ENCODE results near the gene FBXO48. TPM values are rescaled to one million over a fixed set of nuclear protein-coding genes. Genes with fewer than 3 reads are reported as not detected.

FBXO48 gene
- polyA plus RNA-seq, 1 of the 3 experiments (the other 2 are of a cell fraction): 0.30 TPM

DNA sequence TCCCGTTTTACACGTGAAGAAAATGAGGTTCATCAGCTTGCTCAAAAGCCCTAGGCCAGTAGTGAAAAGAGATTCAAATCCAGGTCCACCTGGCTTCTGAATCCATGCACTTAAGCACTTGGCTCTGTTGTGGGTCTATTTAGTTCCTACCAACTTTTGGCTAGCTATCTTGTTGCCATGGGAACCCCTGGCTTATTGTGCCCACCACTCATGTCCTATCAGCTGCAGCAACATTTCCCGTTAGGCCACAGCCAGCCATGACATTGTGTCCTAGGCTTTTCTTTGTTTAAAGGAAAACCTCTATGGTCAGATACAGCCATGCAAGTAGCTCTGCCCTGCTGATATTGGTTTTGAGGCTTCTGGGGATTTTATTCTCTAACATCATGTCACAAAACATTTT lies 52.2 kb downstream of the FBXO48 start:
- ChIA-PET POLR2A (no interaction called here), CTCF (interaction anchor here (1.3 kb wide), 1 partner anchor 27 kb away, joined by 6 read pairs; no protein-coding TSS in a partner anchor)
- Histone ChIP-seq H4K20me1 (ENCODE audit: insufficient read depth) (no peaks in the 10 kb centered on the region), H3K4me1 (ENCODE audit: control insufficient read depth in 1 of 2, insufficient read depth in 2 of 2, low read depth in 1 of 2, low read length in 1 of 2) (no peaks in the 10 kb centered on the region; a peak in 1 of 4 replicates), H3K9me2 (no peaks in the 10 kb centered on the region), H3K27ac (ENCODE audit: low read depth in 2 of 2, low read length in 1 of 2) (no peak overlapping the region), H3K4me2 (no peak overlapping the region), H3K27me3 (ENCODE audit: insufficient read depth) (no peaks in the 10 kb centered on the region; the same call in 1 of the 2 replicates), H2AFZ (ENCODE audit: low read depth) (no peak overlapping the region), H3F3A (replicated peaks; ENCODE audit: insufficient read depth) (no peaks in the 10 kb centered on the region), H3K79me2 (ENCODE audit: insufficient read depth) (no peaks in the 10 kb centered on the region), H3K9me3 (no peaks in the 10 kb centered on the region), H3K36me3 (replicated peaks in 1 of 2; ENCODE audit: control insufficient read depth in 1 of 2, insufficient read depth in 2 of 2, low read length in 1 of 2) (no peaks in the 10 kb centered on the region), H3K4me3 (ENCODE audit: low read depth in 2 of 2, low read length in 1 of 2) (no peak overlapping the region), H3K9ac (no peak overlapping the region)
- WGBS (ENCODE audit: low lambda C conversion rate): 27% methylated on average over 3 of the region's 3 CpGs
- TF ChIP-seq, protein P1, sequence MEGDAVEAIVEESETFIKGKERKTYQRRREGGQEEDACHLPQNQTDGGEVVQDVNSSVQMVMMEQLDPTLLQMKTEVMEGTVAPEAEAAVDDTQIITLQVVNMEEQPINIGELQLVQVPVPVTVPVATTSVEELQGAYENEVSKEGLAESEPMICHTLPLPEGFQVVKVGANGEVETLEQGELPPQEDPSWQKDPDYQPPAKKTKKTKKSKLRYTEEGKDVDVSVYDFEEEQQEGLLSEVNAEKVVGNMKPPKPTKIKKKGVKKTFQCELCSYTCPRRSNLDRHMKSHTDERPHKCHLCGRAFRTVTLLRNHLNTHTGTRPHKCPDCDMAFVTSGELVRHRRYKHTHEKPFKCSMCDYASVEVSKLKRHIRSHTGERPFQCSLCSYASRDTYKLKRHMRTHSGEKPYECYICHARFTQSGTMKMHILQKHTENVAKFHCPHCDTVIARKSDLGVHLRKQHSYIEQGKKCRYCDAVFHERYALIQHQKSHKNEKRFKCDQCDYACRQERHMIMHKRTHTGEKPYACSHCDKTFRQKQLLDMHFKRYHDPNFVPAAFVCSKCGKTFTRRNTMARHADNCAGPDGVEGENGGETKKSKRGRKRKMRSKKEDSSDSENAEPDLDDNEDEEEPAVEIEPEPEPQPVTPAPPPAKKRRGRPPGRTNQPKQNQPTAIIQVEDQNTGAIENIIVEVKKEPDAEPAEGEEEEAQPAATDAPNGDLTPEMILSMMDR (IDR thresholded peaks at IDR 0.05): no peak
- TF ChIP-seq FOXM1 (IDR thresholded peaks at IDR 0.05; ENCODE audit: low read depth) (no peak), TEAD4 (IDR thresholded peaks at IDR 0.05; ENCODE audit: borderline replicate concordance, insufficient read depth) (no peak), RXRA (IDR thresholded peaks at IDR 0.05; ENCODE audit: borderline replicate concordance, low read depth) (no peak), SMC3 (IDR thresholded peaks at IDR 0.05; ENCODE audit: low read depth, low read length) (no peak)
- no peak for DNase-seq

DNA sequence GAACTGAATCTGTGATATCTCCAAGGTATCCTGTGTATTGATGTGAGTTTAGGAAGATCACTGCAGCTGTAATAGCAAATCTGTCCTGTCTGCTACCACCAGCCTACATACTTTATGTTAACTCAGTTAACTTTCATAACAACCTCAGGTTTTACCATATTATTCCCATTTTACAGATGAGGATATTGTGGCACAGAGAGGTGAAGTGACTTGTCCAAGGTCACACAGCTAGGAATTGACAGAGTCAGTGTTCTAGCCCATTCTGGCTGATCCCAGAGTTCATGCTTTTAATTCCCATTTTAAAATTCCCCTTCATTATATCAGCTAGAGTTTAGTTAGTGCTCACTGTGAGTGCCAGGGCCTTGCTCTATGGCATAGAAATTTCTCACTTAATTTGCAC lies 52.6 kb downstream of the FBXO48 start:
- Histone ChIP-seq H3K27ac (ENCODE audit: low read depth in 2 of 2, low read length in 1 of 2) (no peak overlapping the region), H3K79me2 (ENCODE audit: insufficient read depth) (no peaks in the 10 kb centered on the region), H4K20me1 (ENCODE audit: insufficient read depth) (no peaks in the 10 kb centered on the region), H3K9me3 (no peaks in the 10 kb centered on the region), H3K4me1 (ENCODE audit: control insufficient read depth in 1 of 2, insufficient read depth in 2 of 2, low read depth in 1 of 2, low read length in 1 of 2) (no peaks in the 10 kb centered on the region; a peak in 1 of 4 replicates), H3K9ac (no peak overlapping the region), H3K4me3 (ENCODE audit: low read depth in 2 of 2, low read length in 1 of 2) (no peak overlapping the region), H2AFZ (ENCODE audit: low read depth) (no peak overlapping the region), H3K4me2 (no peak overlapping the region), H3K27me3 (ENCODE audit: insufficient read depth) (no peaks in the 10 kb centered on the region; the same call in 1 of the 2 replicates), H3K9me2 (no peaks in the 10 kb centered on the region), H3F3A (replicated peaks; ENCODE audit: insufficient read depth) (no peaks in the 10 kb centered on the region), H3K36me3 (replicated peaks in 1 of 2; ENCODE audit: control insufficient read depth in 1 of 2, insufficient read depth in 2 of 2, low read length in 1 of 2) (no peaks in the 10 kb centered on the region)
- ChIA-PET POLR2A (no interaction called here), CTCF (interaction anchor here (1.3 kb wide), 1 partner anchor 27 kb away, joined by 6 read pairs; no protein-coding TSS in a partner anchor)
- no peak for DNase-seq
- TF ChIP-seq USF1 (IDR thresholded peaks at IDR 0.05; ENCODE audit: borderline replicate concordance, low read depth) (no peak), NFIC (IDR thresholded peaks at IDR 0.05; ENCODE audit: borderline replicate concordance) (no peak), POLR2AphosphoS5 (IDR thresholded peaks at IDR 0.05; ENCODE audit: low read depth, low read length) (no peak), TCF12 (IDR thresholded peaks at IDR 0.05) (no peak), RXRA (IDR thresholded peaks at IDR 0.05; ENCODE audit: borderline replicate concordance, low read depth) (no peak), JUND (IDR thresholded peaks at IDR 0.05) (no peak), GABPA (IDR thresholded peaks at IDR 0.05; ENCODE audit: low read depth) (no peak), FOSL2 (IDR thresholded peaks at IDR 0.05; ENCODE audit: borderline replicate concordance, low read depth) (no peak), YY1 (IDR thresholded peaks at IDR 0.05; ENCODE audit: low read depth) (no peak), TEAD4 (IDR thresholded peaks at IDR 0.05; ENCODE audit: borderline replicate concordance, insufficient read depth) (no peak), RFX5 (IDR thresholded peaks at IDR 0.05; ENCODE audit: low read length) (no peak), REST (IDR thresholded peaks at IDR 0.05; ENCODE audit: low read depth, low read length) (no peak)
- TF ChIP-seq, protein P2, sequence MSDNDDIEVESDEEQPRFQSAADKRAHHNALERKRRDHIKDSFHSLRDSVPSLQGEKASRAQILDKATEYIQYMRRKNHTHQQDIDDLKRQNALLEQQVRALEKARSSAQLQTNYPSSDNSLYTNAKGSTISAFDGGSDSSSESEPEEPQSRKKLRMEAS (IDR thresholded peaks at IDR 0.05; ENCODE audit: low read depth): no peak
- TF ChIP-seq, protein P3, sequence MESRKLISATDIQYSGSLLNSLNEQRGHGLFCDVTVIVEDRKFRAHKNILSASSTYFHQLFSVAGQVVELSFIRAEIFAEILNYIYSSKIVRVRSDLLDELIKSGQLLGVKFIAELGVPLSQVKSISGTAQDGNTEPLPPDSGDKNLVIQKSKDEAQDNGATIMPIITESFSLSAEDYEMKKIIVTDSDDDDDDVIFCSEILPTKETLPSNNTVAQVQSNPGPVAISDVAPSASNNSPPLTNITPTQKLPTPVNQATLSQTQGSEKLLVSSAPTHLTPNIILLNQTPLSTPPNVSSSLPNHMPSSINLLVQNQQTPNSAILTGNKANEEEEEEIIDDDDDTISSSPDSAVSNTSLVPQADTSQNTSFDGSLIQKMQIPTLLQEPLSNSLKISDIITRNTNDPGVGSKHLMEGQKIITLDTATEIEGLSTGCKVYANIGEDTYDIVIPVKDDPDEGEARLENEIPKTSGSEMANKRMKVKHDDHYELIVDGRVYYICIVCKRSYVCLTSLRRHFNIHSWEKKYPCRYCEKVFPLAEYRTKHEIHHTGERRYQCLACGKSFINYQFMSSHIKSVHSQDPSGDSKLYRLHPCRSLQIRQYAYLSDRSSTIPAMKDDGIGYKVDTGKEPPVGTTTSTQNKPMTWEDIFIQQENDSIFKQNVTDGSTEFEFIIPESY (IDR thresholded peaks at IDR 0.05; ENCODE audit: borderline replicate concordance, low read depth): no peak

Data from SK-N-SH (cell line).